Central memory CD8-positive, alpha-beta T cell (primary cell): ENCODE data around the gene LZTS3.
"Not testable (repeated sequence)": the region's sequence is repeated elsewhere in the genome, so short reads cannot be mapped to it uniquely, and the experiment has no call there.

Experiments used
- ATAC-seq: fragments of 150-1000 bp; cut with Tn5 transposase; replicated peaks from 2 replicates; pipeline ENCODE4 v1.10.0; 2022; ENCODE audit warnings: mild to moderate bottlenecking, moderate FRiP score, moderate number of reproducible peaks; ENCODE audit not compliant: poor library complexity, severe bottlenecking; ENCODE audit errors: extremely low read depth
- DNase-seq, 2 donors: peaks; one replicate each; pipeline ENCODE4 v3.0.0; 2021; ENCODE audit warnings: low spot score in 2 of 2
- H3K27ac Mint-ChIP-seq: one replicate; pipeline ENCODE4 v1.8.0; 2022; ENCODE audit warnings: low read depth, mild to moderate bottlenecking, moderate library complexity, mixed read lengths
- H3K27me3 Mint-ChIP-seq: one replicate; pipeline ENCODE4 v1.8.0; 2022; ENCODE audit warnings: mixed read lengths
- H3K36me3 Mint-ChIP-seq: one replicate; pipeline ENCODE4 v1.8.0; 2022; ENCODE audit warnings: mild to moderate bottlenecking, moderate library complexity, mixed read lengths; ENCODE audit not compliant: insufficient read depth
- H3K4me1 Mint-ChIP-seq: one replicate; pipeline ENCODE4 v1.8.0; 2022; ENCODE audit warnings: mixed read lengths
- H3K4me3 Mint-ChIP-seq: one replicate; pipeline ENCODE4 v1.8.0; 2022; ENCODE audit warnings: mild to moderate bottlenecking, moderate library complexity, mixed read lengths
- H3K9me3 Mint-ChIP-seq: one replicate; pipeline ENCODE4 v1.8.0; 2022; ENCODE audit warnings: mixed read lengths

LZTS3 gene

DNA sequence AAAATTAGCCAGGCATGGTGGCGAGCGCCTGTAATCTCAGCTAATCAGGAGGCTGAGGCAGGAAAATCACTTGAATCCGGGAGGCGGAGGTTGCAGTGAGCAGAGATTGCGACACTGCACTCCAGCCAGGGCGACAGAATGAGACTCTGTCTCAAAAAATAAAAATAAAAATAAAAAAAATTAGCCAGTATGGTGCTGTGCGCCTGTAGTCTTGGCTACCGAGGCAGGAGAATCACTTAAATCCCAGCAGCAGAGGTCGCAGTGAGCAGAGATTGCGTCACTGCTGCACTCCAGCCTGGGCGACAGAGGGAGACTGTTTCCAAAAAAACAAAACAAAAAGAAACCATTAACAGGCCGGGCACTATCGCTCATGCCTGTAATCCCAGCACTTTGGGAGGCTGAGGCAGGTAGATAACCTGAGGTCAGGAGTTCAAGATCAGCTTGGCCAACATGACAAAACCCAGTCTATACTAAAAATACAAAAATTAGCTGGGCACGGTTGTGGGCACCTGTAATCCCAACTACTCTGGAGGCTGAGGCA, 55.4 kb downstream of the LZTS3 start:
- DNase-seq, H3K4me3 Mint-ChIP-seq, ATAC-seq, H3K9me3 Mint-ChIP-seq, H3K27me3 Mint-ChIP-seq, H3K27ac Mint-ChIP-seq: not testable (repeated sequence)
- Mint-ChIP-seq H3K36me3 (peaks cover 11% of the 10 kb centered on the region), H3K4me1 (peaks cover 25% of the 10 kb centered on the region)

- H3K27ac Mint-ChIP-seq: no peak overlapping the region
- peaks cover 17% of the 10 kb centered on the region for H3K4me1 Mint-ChIP-seq
- peaks cover 11% of the 10 kb centered on the region for H3K36me3 Mint-ChIP-seq
- no peak for ATAC-seq
- no peak for DNase-seq
- H3K27me3 Mint-ChIP-seq: no peaks in the 10 kb centered on the region
- no peak overlapping the region for H3K4me3 Mint-ChIP-seq
- no peaks in the 10 kb centered on the region for H3K9me3 Mint-ChIP-seq
Measured at GRCh38 chr20:3116341-3116740, 57.0 kb downstream of the LZTS3 start.

GRCh38 chr20:3115190-3116107, 57.9 kb downstream of the LZTS3 start:
- Mint-ChIP-seq H3K36me3 (peaks cover 11% of the 10 kb centered on the region), H3K27ac (no peak overlapping the region), H3K4me1 (peaks cover 10% of the 10 kb centered on the region), H3K27me3 (no peaks in the 10 kb centered on the region), H3K9me3 (no peaks in the 10 kb centered on the region), H3K4me3 (no peak overlapping the region)
- no peak for DNase-seq
- no peak for ATAC-seq
